Mucosa of descending colon (tissue), 3 donors: ENCODE measurements around the gene ACSL3. TPM values are rescaled to one million over a fixed set of nuclear protein-coding genes. Genes with fewer than 3 reads are reported as not detected.

ENCODE experiments used
- ATAC-seq: fragments of 200-7000 bp; cut with Tn5 transposase; one replicate; pipeline ENCODE4 v1.9.1; 2020; ENCODE audit warnings: mild to moderate bottlenecking, moderate library complexity
- DNase-seq, 3 donors: peaks; one replicate each; pipeline ENCODE4 v3.0.0-alpha.2; 2020
- H3K36me3 ChIP-seq: fragments of 200-600 bp; one replicate; pipeline ENCODE4 v1.8.0; 2021; ENCODE audit warnings: low read depth, mild to moderate bottlenecking
- H3K4me1 ChIP-seq: fragments of 200-600 bp; one replicate; pipeline ENCODE4 v1.8.0; 2021; ENCODE audit warnings: low read depth, mild to moderate bottlenecking
- H3K4me3 ChIP-seq: fragments of 200-600 bp; one replicate; pipeline ENCODE4 v1.8.0; 2021; ENCODE audit warnings: mild to moderate bottlenecking
- H3K9me3 ChIP-seq: fragments of 200-600 bp; one replicate; pipeline ENCODE4 v1.8.0; 2021; ENCODE audit warnings: mild to moderate bottlenecking
- intact Hi-C, 2 donors: fragments of 100-400 bp; cut with DNase I in 1 of 2; cut with micrococcal nuclease in 1 of 2; formaldehyde crosslinking; loops; one replicate each; pipeline versions ENCODE4 v1.11.0 to v1.11.1; 2022; cut with DNase I, micrococcal nuclease
- total RNA-seq, 3 donors: library from RNA; stranded (reverse); fragmentation: NEBNext Ultra II Directional in 2 of 3; extraction: Animal tissue kit (Norgen Biotek cat#: 25700) in 2 of 3; gene quantifications; one replicate each; pipeline versions ENCODE4 v1.2.1 to v1.2.4, GENCODE V29; 2021 to 2023
- TF ChIP-seq, protein P1 (sequence below): fragments of 200-600 bp; IDR thresholded peaks from one replicate; pipeline ENCODE4 v1.8.0; 2022; ENCODE audit warnings: antibody characterized with exemption, mild to moderate bottlenecking
- donor health status: DM: no; HTN: no; CAD: no; lungs with moderate emphysema.
- donor health status: DM: no; HTN: no; CAD: no.
- donor health status: DM: no; HTN: yes; CAD: no.

The ACSL3 gene
- total RNA-seq, 3 donors from 2014 or later = 77.2 to 108 (median 93.0) TPM

DNA sequence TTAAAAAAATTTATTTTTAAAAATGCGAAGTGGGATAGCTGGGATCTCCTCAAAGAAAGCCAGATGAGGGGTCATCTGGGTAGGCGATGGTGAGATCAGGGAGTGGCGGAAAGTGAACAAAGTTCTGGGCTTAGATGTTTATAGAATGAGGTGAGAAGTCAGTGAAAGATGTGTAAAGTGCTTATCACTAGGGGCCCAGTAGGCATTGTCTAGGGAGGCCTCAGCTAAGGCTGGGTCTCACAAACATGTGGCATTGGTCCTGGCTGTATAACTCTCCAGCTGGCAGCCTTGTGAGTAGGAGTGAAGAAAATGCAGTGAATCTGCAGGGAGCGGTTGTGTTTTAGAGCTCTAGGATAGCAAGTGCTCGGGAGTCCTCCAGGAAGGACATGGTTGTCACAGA is 10.5 kb downstream of the ACSL3 start:
- H3K9me3 ChIP-seq = no peaks in the 10 kb centered on the region
- intact Hi-C loops = no loop called here
- H3K4me1 ChIP-seq = peaks cover 12% of the 10 kb centered on the region
- ATAC-seq = peak; percentile 43
- no peak for DNase-seq
- H3K36me3 ChIP-seq = no peaks in the 10 kb centered on the region
- no peak overlapping the region for H3K4me3 ChIP-seq
- TF ChIP-seq, protein P1, sequence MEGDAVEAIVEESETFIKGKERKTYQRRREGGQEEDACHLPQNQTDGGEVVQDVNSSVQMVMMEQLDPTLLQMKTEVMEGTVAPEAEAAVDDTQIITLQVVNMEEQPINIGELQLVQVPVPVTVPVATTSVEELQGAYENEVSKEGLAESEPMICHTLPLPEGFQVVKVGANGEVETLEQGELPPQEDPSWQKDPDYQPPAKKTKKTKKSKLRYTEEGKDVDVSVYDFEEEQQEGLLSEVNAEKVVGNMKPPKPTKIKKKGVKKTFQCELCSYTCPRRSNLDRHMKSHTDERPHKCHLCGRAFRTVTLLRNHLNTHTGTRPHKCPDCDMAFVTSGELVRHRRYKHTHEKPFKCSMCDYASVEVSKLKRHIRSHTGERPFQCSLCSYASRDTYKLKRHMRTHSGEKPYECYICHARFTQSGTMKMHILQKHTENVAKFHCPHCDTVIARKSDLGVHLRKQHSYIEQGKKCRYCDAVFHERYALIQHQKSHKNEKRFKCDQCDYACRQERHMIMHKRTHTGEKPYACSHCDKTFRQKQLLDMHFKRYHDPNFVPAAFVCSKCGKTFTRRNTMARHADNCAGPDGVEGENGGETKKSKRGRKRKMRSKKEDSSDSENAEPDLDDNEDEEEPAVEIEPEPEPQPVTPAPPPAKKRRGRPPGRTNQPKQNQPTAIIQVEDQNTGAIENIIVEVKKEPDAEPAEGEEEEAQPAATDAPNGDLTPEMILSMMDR = no peak

DNA sequence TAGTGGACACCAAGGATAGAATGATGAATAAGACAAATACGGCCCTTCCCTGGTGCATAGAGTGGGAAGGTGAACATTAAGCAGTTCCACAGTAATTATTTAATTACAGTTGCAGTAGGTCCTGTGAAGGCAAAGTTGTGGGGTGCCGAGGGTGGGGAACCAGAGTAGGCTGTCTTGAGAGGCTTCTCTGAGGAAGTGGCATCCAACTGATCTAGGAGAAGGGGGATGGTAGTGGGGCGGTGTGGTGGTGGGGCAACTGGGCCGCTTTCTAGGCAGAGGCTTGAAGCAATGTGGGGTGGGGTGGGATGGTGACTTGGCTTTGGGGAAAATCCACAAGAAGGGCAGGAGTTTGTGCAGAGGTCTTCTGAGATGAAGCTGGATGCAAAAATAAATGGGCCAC is 11.7 kb downstream of the ACSL3 start:
- Histone ChIP-seq H3K9me3 (no peaks in the 10 kb centered on the region), H3K4me3 (no peak overlapping the region), H3K4me1 (peaks cover 10% of the 10 kb centered on the region), H3K36me3 (no peaks in the 10 kb centered on the region)
- no peak for ATAC-seq
- TF ChIP-seq, protein P1 = no peak
- DNase-seq = no peak
- intact Hi-C loops = no loop called here

DNA sequence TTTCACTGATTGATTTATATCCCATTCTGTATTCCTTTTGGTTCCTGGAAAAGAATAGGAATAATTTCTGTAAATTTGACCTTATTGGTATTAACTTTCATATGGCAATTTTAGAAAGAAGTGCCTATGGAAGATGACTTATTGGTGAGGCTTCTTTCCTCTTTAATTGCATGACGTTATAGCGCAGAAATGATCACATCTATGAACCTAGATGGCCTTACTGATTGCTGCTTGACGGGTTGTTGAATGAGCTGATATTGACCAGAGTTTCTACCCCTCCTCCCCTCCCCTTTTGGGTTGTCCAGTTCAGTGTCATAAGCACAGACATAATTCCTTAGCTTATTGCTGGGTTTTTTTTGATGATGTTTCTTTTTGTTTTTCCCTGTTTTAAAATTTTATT is 14.6 kb downstream of the ACSL3 start:
- no peaks in the 10 kb centered on the region for H3K9me3 ChIP-seq
- ATAC-seq (no peak), DNase-seq (no peak)
- TF ChIP-seq, protein P1 = no peak
- peaks cover 13% of the 10 kb centered on the region for H3K4me1 ChIP-seq
- intact Hi-C loops = no loop called here
- no peaks in the 10 kb centered on the region for H3K36me3 ChIP-seq
- no peak overlapping the region for H3K4me3 ChIP-seq

DNA sequence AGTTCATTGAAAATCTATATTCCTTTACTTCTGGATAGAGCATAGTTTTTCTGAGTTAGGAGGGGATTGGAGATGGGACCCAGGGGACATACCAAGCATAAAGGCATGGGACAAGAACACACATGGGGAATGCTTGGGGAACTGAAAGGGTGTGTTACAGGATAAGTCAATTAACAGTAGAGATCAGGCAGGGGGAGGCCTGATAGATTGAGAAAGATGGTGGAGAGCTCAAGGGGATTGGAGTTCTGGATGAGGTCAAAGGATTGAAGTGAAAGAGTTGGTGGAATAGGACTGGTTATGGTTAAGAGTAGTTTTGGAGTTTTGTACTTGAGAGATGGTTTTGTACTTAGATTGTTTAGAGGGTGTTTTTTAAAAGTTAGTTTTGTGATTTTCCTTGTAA is 16.1 kb downstream of the ACSL3 start:
- H3K4me1 ChIP-seq = peaks cover 3% of the 10 kb centered on the region
- no peak for DNase-seq
- no peak overlapping the region for H3K4me3 ChIP-seq
- H3K36me3 ChIP-seq = no peaks in the 10 kb centered on the region
- TF ChIP-seq, protein P1 = no peak
- ATAC-seq = no peak
- intact Hi-C loops = no loop called here
- H3K9me3 ChIP-seq = no peaks in the 10 kb centered on the region

DNA sequence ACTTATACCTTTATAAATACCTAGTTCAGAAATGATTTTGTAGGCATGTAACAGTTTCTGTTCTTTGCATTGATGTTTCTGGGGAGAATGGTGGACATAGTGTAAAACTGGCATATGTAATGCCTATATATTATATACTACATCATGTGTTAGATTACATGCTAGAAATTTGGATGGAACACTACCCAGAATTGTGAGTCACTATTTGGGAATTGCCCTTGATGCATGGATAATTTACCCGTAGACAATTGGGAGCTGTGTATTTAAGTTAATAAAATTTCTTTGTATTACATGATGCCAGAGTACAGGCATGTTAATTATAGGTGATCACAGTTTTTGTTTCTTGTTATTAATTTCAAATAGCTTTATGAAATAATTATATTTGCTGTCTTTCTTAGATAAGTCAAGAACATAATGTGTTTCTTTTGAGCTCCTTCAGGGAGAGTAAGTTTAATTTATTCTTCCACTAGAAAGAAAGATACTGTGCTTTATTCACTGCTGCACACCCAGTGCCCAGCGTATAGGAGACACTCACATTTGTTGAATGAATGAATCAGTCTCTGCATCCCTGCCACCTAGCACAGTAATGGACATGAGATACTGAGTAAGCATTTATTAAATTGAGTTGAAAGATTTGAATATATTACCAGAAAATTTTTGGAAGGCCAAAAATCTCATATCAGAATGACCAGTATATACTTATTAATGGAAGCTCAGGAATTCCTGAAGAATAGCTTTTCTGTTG is 16.9 kb downstream of the ACSL3 start:
- peaks cover 3% of the 10 kb centered on the region for H3K4me1 ChIP-seq

More for the DNA sequence above, 16.9 kb downstream of the ACSL3 start:
- ATAC-seq (no peak), DNase-seq (no peak)
- no peaks in the 10 kb centered on the region for H3K9me3 ChIP-seq
- H3K4me3 ChIP-seq = no peak overlapping the region
- intact Hi-C loops = no loop called here
- no peaks in the 10 kb centered on the region for H3K36me3 ChIP-seq
- TF ChIP-seq, protein P1 = no peak
